ENCODE data around the gene REM2.

Gene REM2

GRCh38 chr14:22842211-22843122, 40.6 kb upstream of the REM2 start:
- TF ChIP-seq CTCF (IDR thresholded peaks at IDR 0.05), result no peak
- Histone ChIP-seq H3K36me3 (no peaks in the 10 kb centered on the region), H3K4me1 (ENCODE audit: control insufficient read depth in 1 of 2, insufficient read depth in 1 of 2, low read depth in 1 of 2, low read length in 1 of 2) (peaks cover 2 to 3% of the 10 kb centered on the region in 2 experiments), H3K9me3 (no peaks in the 10 kb centered on the region), H3K4me3 (ENCODE audit: low read depth in 1 of 2, low read length in 1 of 2) (no peak overlapping the region), H3K27me3 (peaks cover 22% of the 10 kb centered on the region), H3K27ac (no peak overlapping the region)

- Histone ChIP-seq H3K27me3 (peaks cover 22% of the 10 kb centered on the region), H3K27ac (no peak overlapping the region), H3K4me1 (ENCODE audit: control insufficient read depth in 1 of 2, insufficient read depth in 1 of 2, low read depth in 1 of 2, low read length in 1 of 2) (peaks cover 4 to 7% of the 10 kb centered on the region in 2 experiments), H3K4me3 (ENCODE audit: low read depth in 1 of 2, low read length in 1 of 2) (no peak overlapping the region), H3K9me3 (no peaks in the 10 kb centered on the region), H3K36me3 (no peaks in the 10 kb centered on the region)
- TF ChIP-seq CTCF (IDR thresholded peaks at IDR 0.05), result no peak
Observed at GRCh38 chr14:22843123-22843925, 39.7 kb upstream of the REM2 start.

- Histone ChIP-seq H3K27ac (no peak overlapping the region), H3K4me1 (ENCODE audit: control insufficient read depth in 1 of 2, insufficient read depth in 1 of 2, low read depth in 1 of 2, low read length in 1 of 2) (peaks cover 4 to 7% of the 10 kb centered on the region in 2 experiments), H3K27me3 (peaks cover 20% of the 10 kb centered on the region), H3K4me3 (ENCODE audit: low read depth in 1 of 2, low read length in 1 of 2) (no peak overlapping the region), H3K9me3 (no peaks in the 10 kb centered on the region), H3K36me3 (no peaks in the 10 kb centered on the region)
- TF ChIP-seq CTCF (IDR thresholded peaks at IDR 0.05), result no peak
Observed at GRCh38 chr14:22844221-22845102, 38.6 kb upstream of the REM2 start.

- H3K36me3 ChIP-seq, result no peaks in the 10 kb centered on the region
- H3K27ac ChIP-seq, result no peak overlapping the region
- H3K9me3 ChIP-seq, result no peaks in the 10 kb centered on the region
- no peak for TF ChIP-seq CTCF (IDR thresholded peaks at IDR 0.05)
- H3K4me1 ChIP-seq (ENCODE audit: control insufficient read depth in 1 of 2, insufficient read depth in 1 of 2, low read depth in 1 of 2, low read length in 1 of 2), result peaks cover 4 to 7% of the 10 kb centered on the region in 2 experiments
- H3K27me3 ChIP-seq, result peaks cover 19% of the 10 kb centered on the region
- no peak overlapping the region for H3K4me3 ChIP-seq (ENCODE audit: low read depth in 1 of 2, low read length in 1 of 2)
Observed at GRCh38 chr14:22845103-22845394, 38.0 kb upstream of the REM2 start.
